Skeletal muscle tissue (tissue), 4 donors: Measurements from ENCODE around the gene SF3B2. TPM values are rescaled to one million over a fixed set of nuclear protein-coding genes. Genes with fewer than 3 reads are reported as not detected.

Experiments
- H3K27ac ChIP-seq: one replicate; pipeline ENCODE4 v1.7.0; 2013; ENCODE audit warnings: mild to moderate bottlenecking, low read depth, low read length, inconsistent platforms
- H3K27me3 ChIP-seq, 3 donors: one replicate each; pipeline ENCODE4 v1.7.0; 2013; ENCODE audit warnings: low read length in 3 of 3; ENCODE audit not compliant: control insufficient read depth in 3 of 3, insufficient read depth in 3 of 3
- H3K36me3 ChIP-seq, 3 donors: one replicate each; pipeline ENCODE4 v1.7.0; 2013; ENCODE audit warnings: low read length in 3 of 3; ENCODE audit not compliant: control insufficient read depth in 3 of 3, insufficient read depth in 3 of 3
- H3K4me1 ChIP-seq, 3 donors: one replicate each; pipeline ENCODE4 v1.7.0; 2013; ENCODE audit warnings: low read length in 3 of 3, mild to moderate bottlenecking in 3 of 3; ENCODE audit not compliant: control insufficient read depth in 3 of 3, insufficient read depth in 3 of 3
- H3K4me3 ChIP-seq, 3 donors: one replicate each; pipeline ENCODE4 v1.7.0; 2013; ENCODE audit warnings: low read length in 3 of 3
- H3K9ac ChIP-seq, 3 donors: one replicate each; pipeline ENCODE4 v1.7.0; 2013; ENCODE audit warnings: low read length in 3 of 3, mild to moderate bottlenecking in 3 of 3, moderate library complexity in 2 of 3, low read depth in 1 of 3
- H3K9me3 ChIP-seq, 3 donors: one replicate each; pipeline ENCODE4 v1.7.0; 2013; ENCODE audit warnings: low read length in 3 of 3; ENCODE audit not compliant: control insufficient read depth in 3 of 3
- total RNA-seq: library from RNA; depleted of rRNA; stranded (reverse); fragments of >200 nt; gene quantifications from one replicate; pipeline ENCODE4 v1.2.3, GENCODE V29; 2014
- donor health status: Osteomylitis.

Gene SF3B2
- total RNA-seq, 1 donor from 2014 or later = 62.1 TPM

GRCh38 chr11:66035653-66036333 is 16.4 kb upstream of the SF3B2 start:
- Histone ChIP-seq H3K9me3 (no peaks in the 10 kb centered on the region), H3K36me3 (no peaks in the 10 kb centered on the region), H3K27me3 (peaks cover 0 to 4% (median 0%) of the 10 kb centered on the region in 3 donors), H3K9ac (no peak overlapping the region), H3K4me1 (no peaks in the 10 kb centered on the region), H3K27ac (no peak overlapping the region), H3K4me3 (no peak overlapping the region)

- H3K4me3 ChIP-seq = no peak overlapping the region
- no peak overlapping the region for H3K9ac ChIP-seq
- H3K27me3 ChIP-seq = peaks cover 0 to 4% (median 0%) of the 10 kb centered on the region in 3 donors
- no peak overlapping the region for H3K27ac ChIP-seq
- H3K4me1 ChIP-seq = no peaks in the 10 kb centered on the region
- H3K9me3 ChIP-seq = no peaks in the 10 kb centered on the region
- no peaks in the 10 kb centered on the region for H3K36me3 ChIP-seq
Measured at GRCh38 chr11:66036334-66036710, 15.8 kb upstream of the SF3B2 start.

DNA sequence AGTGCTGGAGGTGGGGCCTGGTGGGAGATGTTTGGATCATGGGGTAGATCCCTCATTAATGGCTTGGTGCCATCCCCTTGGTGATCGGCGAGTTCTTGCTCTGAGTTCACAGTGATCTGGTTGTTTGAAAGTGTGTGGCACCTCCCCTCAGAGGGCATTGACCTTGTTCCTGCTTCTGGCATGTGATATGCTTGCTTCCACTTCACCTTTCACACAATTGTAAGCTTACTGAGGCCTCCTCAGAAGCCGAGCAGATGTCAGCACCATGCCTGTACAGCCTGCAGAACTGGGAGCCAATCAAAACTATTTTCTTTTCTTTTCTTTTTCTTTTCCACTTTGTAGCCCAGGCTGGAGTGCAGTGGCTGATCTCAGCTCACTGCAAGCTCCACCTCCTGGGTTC is 14.8 kb upstream of the SF3B2 start:
- Histone ChIP-seq H3K27ac (no peak overlapping the region), H3K4me1 (no peaks in the 10 kb centered on the region), H3K36me3 (no peaks in the 10 kb centered on the region), H3K4me3 (no peak overlapping the region), H3K9me3 (no peaks in the 10 kb centered on the region), H3K27me3 (peaks cover 0 to 4% (median 0%) of the 10 kb centered on the region in 3 donors), H3K9ac (no peak overlapping the region)

- Histone ChIP-seq H3K27ac (no peak overlapping the region), H3K4me1 (peaks cover 0 to under 1% (median 0%) of the 10 kb centered on the region in 3 donors), H3K4me3 (no peak overlapping the region), H3K27me3 (peaks cover 0 to 4% (median 0%) of the 10 kb centered on the region in 3 donors), H3K9ac (peak overlapping the region in 1 of 3 donors; percentile 57), H3K9me3 (no peaks in the 10 kb centered on the region), H3K36me3 (no peaks in the 10 kb centered on the region)
Measured at GRCh38 chr11:66039765-66040164, 12.4 kb upstream of the SF3B2 start.

GRCh38 chr11:66042227-66042995 is 9.8 kb upstream of the SF3B2 start:
- Histone ChIP-seq H3K4me3 (no peak overlapping the region), H3K36me3 (no peaks in the 10 kb centered on the region), H3K9me3 (no peaks in the 10 kb centered on the region), H3K27ac (no peak overlapping the region), H3K4me1 (peaks cover 6 to 11% (median 10%) of the 10 kb centered on the region in 3 donors), H3K27me3 (peaks cover 3 to 6% (median 5%) of the 10 kb centered on the region in 3 donors), H3K9ac (no peak overlapping the region)

DNA sequence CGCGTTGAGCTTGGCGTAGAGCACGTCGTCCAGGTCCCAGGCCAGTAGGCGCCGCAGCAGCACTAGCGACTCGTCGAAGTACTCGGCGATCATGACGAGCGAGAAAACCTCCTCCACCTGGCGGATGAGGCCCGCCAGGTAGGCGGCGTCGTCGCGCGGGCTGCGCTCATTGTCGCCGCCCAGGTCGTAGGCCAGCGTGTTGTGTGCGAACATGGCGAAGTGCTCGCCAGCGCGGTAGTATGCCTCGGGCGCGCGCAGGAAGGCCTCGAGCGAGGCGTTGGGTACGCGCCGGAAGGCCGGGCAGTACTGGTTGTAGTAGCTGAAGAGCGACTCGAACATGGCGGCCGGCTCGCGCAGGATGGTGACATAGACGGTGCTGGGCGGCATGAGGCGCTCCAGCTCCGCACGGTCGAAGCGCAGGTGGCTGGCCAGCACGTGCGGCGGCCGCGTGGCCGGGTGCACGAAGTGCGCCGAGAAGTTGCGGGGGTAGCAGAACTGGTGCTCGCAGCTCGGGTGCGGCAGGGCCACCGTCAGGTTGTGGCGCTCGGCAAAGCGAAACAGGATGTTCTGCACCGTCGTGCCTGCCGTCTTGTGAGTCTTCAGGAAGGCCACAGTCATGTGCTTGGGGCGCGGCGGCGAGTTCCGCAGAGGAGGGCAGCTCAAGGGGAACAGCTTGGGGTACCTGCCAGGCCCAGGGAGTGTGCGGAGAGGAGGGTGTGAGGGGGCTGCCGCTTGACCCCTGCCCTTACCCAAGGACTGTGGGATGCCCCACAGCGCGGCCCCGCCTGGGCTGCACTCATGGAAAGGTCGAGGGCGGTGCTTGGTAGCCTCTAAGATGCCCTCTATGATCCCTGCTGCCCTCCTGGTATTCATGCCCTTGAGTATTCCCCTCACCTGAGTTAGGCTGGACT is 8.9 kb upstream of the SF3B2 start:
- no peak overlapping the region for H3K9ac ChIP-seq
- H3K27ac ChIP-seq = no peak overlapping the region
- H3K4me3 ChIP-seq = no peak overlapping the region
- no peaks in the 10 kb centered on the region for H3K36me3 ChIP-seq
- no peaks in the 10 kb centered on the region for H3K9me3 ChIP-seq
- H3K27me3 ChIP-seq = peaks cover 8 to 15% (median 13%) of the 10 kb centered on the region in 3 donors
- peaks cover 14 to 16% (median 15%) of the 10 kb centered on the region in 3 donors for H3K4me1 ChIP-seq

DNA sequence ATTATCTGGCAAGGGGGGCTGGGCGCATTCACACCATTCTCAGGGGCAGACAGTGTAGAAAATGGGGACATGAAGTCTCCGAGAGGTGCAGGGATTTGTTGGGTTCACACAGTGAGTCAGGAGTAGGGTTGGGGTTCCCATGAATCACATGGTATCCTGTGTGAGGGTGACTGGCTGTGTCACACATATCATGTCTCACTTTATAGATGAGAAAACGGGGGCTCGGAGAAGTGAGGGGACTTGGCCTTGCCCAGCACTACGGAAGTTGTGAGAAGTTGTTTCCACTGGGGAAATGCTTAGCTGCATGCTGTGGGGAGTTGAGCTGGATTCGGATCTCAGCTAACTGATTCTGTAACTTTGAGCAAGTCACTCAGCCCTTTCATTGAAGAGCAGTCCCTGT is 7.4 kb upstream of the SF3B2 start:
- H3K9ac ChIP-seq = peak overlapping the region in 1 of 3 donors; percentile 47
- H3K36me3 ChIP-seq = no peaks in the 10 kb centered on the region
- H3K9me3 ChIP-seq = no peaks in the 10 kb centered on the region
- H3K4me1 ChIP-seq = peaks cover 15 to 16% (median 15%) of the 10 kb centered on the region in 3 donors
- H3K27me3 ChIP-seq = peaks cover 10 to 25% (median 21%) of the 10 kb centered on the region in 3 donors
- peak overlapping the region in 1 of 3 donors; percentile 52 for H3K4me3 ChIP-seq
- no peak overlapping the region for H3K27ac ChIP-seq

- Histone ChIP-seq H3K4me1 (peaks cover 15 to 16% (median 15%) of the 10 kb centered on the region in 3 donors), H3K36me3 (no peaks in the 10 kb centered on the region), H3K9ac (peak overlapping the region in 1 of 3 donors; percentile 47), H3K9me3 (no peaks in the 10 kb centered on the region), H3K27ac (no peak overlapping the region), H3K4me3 (peak overlapping the region in 1 of 3 donors; percentile 52), H3K27me3 (peaks cover 10 to 29% (median 21%) of the 10 kb centered on the region in 3 donors)
Measured at GRCh38 chr11:66045177-66045639, 7.0 kb upstream of the SF3B2 start.

GRCh38 chr11:66046901-66047300 is 5.3 kb upstream of the SF3B2 start:
- Histone ChIP-seq H3K9ac (no peak overlapping the region), H3K27me3 (peaks cover 10 to 29% (median 21%) of the 10 kb centered on the region in 3 donors), H3K36me3 (no peaks in the 10 kb centered on the region), H3K27ac (no peak overlapping the region), H3K9me3 (no peaks in the 10 kb centered on the region), H3K4me1 (peaks cover 21 to 28% (median 22%) of the 10 kb centered on the region in 3 donors), H3K4me3 (no peak overlapping the region)
